SU-DHL-6 (cell line): ENCODE data around the gene GPBP1L1.

Experiments used
- CTCF ChIP-seq: fragments of 200-600 bp; sonication (generic); IDR thresholded peaks from one replicate; pipeline ENCODE4 v1.5.1; 2017; ENCODE audit warnings: antibody characterized with exemption, mild to moderate bottlenecking, low read length, moderate library complexity; ENCODE audit not compliant: insufficient read depth, poor library complexity, severe bottlenecking
- EZH2phosphoT487 ChIP-seq: fragments of 200-600 bp; sonication (generic), shearing (Covaris generic); conservative IDR thresholded peaks from 2 replicates; pipeline ENCODE4 v1.6.1; 2018; ENCODE audit warnings: mild to moderate bottlenecking, antibody characterized with exemption, low read length, moderate library complexity, mixed read lengths

- no peak for TF ChIP-seq CTCF
- no peak for TF ChIP-seq EZH2phosphoT487
Observed at GRCh38 chr1:45721207-45721606, 34.9 kb upstream of the GPBP1L1 start.
